SKM-1 (cell line): Measurements from ENCODE around the gene ITPRIPL1.

Experiments
- DNase-seq: peaks from one replicate; lab custom pipeline; 2025; ENCODE audit not compliant: unreplicated experiment; lab: John Stamatoyannopoulos, UW

Gene ITPRIPL1

DNA sequence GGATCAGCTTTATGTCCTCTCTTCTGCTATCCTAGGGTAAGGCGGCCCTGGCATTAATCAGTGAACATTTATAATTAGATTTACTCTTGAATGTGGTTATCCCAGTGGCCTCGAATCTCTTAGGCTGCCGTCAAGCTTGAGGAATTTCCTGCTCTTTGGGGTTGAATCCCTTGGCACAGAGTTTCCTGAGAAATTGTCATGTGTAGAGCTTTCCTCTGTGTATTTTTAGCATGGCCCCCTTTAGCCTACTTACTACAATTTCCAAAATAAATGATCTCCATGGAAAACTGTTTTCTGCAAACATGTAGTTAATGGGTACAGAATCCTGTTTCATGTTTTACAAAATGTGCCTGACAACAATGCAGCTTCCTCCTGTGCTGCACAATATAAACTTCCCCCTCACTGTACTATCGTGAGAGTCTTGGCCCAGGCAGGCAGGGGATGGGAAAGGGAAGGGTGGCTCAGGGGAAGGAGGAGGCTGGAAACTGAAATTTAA lies 28.5 kb downstream of the ITPRIPL1 start:
- DNase-seq: no peak

DNA sequence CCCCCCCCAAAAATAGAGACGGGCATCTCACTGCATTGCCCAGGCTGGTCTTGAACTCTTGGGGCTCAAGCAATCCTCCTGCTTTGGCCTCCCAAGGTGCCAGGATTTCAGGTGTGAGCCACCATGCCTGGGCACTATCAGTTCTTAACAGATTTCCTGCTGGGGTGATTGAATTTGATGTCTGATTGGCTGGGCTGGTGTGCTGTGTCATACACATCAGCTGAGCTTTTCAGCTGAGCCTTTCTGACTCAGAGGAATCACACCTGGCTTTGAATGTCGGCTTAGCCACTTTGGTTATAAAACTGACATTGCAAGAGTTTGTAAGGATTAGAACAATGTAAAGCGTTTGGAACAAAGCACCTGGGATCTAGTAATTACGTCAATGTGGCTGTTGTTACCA lies 29.4 kb downstream of the ITPRIPL1 start:
- no peak for DNase-seq

DNA sequence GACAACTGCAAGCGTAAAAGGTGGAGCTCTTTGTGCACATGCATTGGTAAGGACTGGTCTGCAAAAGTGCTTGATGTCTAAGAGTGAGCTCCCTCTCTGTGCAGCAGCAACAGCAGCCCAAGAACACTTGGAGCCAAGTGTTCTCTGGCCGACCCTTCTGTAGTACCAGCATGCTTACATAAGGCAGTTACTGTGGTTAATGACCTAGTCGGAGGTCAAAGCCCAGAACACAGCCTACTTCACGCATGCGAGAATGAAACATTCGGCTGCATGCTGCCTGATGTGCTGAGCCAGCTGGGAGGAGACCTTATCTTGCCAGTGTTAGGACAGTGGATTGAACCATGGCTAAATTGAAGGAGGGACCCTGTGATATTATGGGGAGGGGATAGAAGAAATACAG lies 31.8 kb downstream of the ITPRIPL1 start:
- no peak for DNase-seq

DNA sequence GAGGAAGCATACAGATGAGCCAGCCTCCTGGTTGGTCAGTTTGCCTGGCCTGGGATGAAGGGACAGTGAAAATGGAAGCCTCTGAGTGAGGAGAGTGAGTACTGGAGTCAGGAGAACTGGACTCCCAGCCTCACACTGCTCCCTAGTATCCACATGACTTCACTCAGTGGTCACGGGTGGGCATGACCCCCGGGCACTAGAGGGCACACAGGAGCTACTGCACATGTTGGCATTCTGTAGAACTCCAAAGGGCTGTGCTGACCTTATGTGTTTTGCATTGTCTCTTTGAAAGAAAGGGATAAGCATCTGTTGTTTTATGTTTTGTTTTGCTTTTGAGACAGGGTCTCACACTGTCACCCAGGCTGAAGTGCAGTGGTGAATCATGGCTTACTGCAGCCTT lies 34.2 kb downstream of the ITPRIPL1 start:
- DNase-seq: no peak

- no peak for DNase-seq
Observed at GRCh38 chr2:96359866-96360265, 34.7 kb downstream of the ITPRIPL1 start.

- no peak for DNase-seq
Observed at GRCh38 chr2:96361751-96362150, 36.6 kb downstream of the ITPRIPL1 start.

DNA sequence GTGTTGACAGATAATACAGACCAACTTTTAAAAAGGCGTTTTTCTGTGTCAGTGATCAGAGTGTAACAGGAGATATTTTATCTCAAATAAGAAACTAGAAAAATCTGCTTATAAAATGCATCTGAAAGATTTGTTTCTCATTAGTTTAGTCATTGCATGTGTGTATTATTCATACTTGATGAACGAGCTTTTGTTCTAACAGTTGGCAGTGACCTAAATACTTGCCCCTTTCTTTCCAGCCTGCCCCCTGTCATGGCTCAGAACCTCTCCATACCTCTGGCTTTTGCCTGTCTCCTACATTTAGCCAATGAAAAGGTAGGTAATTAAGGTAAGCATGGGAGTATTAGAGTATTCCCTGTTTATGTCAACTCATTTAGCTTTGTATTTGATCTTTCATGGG lies 44.1 kb downstream of the ITPRIPL1 start:
- DNase-seq: no peak

- DNase-seq: no peak
Observed at GRCh38 chr2:96374211-96374951, 49.3 kb downstream of the ITPRIPL1 start.
